Spleen (tissue), 11 donors: ENCODE results near the gene SLC25A18. TPM values are rescaled to one million over a fixed set of nuclear protein-coding genes. Genes with fewer than 3 reads are reported as not detected.

Experiments
- DNase-seq: peaks from one replicate; pipeline ENCODE4 v3.0.0-alpha.2; 2020
- H3K27ac ChIP-seq, 8 donors: fragments of 200-600 bp; sonication (generic) in 7 of 8; 1 replicate in 4 of 8; 2 replicates in 4 of 8; pipeline versions ENCODE4 v1.5.0 to v1.8.0; 2016 to 2021; ENCODE audit warnings: inconsistent platforms in 4 of 8, mild to moderate bottlenecking in 4 of 8, moderate library complexity in 1 of 8
- H3K27me3 ChIP-seq, 7 donors: fragments of 200-600 bp; sonication (generic) in 6 of 7; replicated peaks in 1 of 7; 1 replicate in 4 of 7; 2 replicates in 3 of 7; pipeline versions ENCODE4 v1.5.0 to v1.8.0; 2016 to 2021; ENCODE audit warnings: inconsistent platforms in 3 of 7, mild to moderate bottlenecking in 1 of 7
- H3K36me3 ChIP-seq, 6 donors: fragments of 200-600 bp; sonication (generic) in 5 of 6; 1 replicate in 4 of 6; 2 replicates in 2 of 6; pipeline versions ENCODE4 v1.5.0 to v1.8.0; 2016 to 2021; ENCODE audit warnings: inconsistent platforms in 2 of 6
- H3K4me1 ChIP-seq, 6 donors: fragments of 200-600 bp; sonication (generic) in 5 of 6; 1 replicate in 3 of 6; 2 replicates in 3 of 6; pipeline versions ENCODE4 v1.5.0 to v1.8.0; 2016 to 2021; ENCODE audit warnings: inconsistent platforms in 3 of 6
- H3K4me3 ChIP-seq, 8 donors: fragments of 200-600 bp; sonication (generic) in 7 of 8; 1 replicate in 4 of 8; 2 replicates in 4 of 8; pipeline versions ENCODE4 v1.5.0 to v1.8.0; 2016 to 2021; ENCODE audit warnings: inconsistent platforms in 4 of 8, mild to moderate bottlenecking in 4 of 8, moderate library complexity in 2 of 8
- H3K9me3 ChIP-seq, 8 donors: fragments of 200-600 bp; sonication (generic) in 7 of 8; 1 replicate in 4 of 8; 2 replicates in 4 of 8; pipeline versions ENCODE4 v1.5.0 to v1.8.0; 2016 to 2021; ENCODE audit warnings: inconsistent platforms in 4 of 8
- CTCF ChIP-seq, 11 experiments: fragments of 200-600 bp in 7 of 11; fragments of 450-650 bp in 4 of 11; sonication (generic) in 4 of 11; IDR thresholded peaks in 8 of 11; conservative IDR thresholded peaks in 3 of 11; 1 replicate in 7 of 11; 2 replicates in 4 of 11; pipeline versions ENCODE4 v1.4.0 to v1.8.0; 2016 to 2021; ENCODE audit warnings: antibody characterized with exemption in 11 of 11, inconsistent platforms in 4 of 11, mild to moderate bottlenecking in 1 of 11
- POLR2A ChIP-seq, 3 donors: fragments of 450-650 bp; IDR thresholded peaks; one replicate each; pipeline ENCODE4 v1.5.1; 2017; ENCODE audit warnings: antibody characterized with exemption in 3 of 3, mild to moderate bottlenecking in 1 of 3
- POLR2AphosphoS5 ChIP-seq, 3 donors: sonication (generic); formaldehyde crosslinking; IDR thresholded peaks; one replicate each; pipeline ENCODE4 v1.5.1; 2017; ENCODE audit warnings: antibody characterized with exemption in 3 of 3
- WGBS, 5 donors: extraction: QIAGEN DNeasy Blood & Tissue Kit in 3 of 5; methylation state at CpG; one replicate each; pipeline versions ENCODE4 v1.1.5 to v1.1.7; 2013 to 2018; 5-methylcytosine and 5-hydroxymethylcytosine counted together
- intact Hi-C: fragments of 100-400 bp; cut with DNase I; formaldehyde crosslinking; loops from one replicate; pipeline ENCODE4 v1.15.0; 2023; ENCODE audit warnings: low total_unique reads
- polyA plus RNA-seq, 3 donors: library from polyadenylated mRNA; stranded (reverse); fragments of 200-250 nt; gene quantifications; one replicate each; pipeline ENCODE4 v1.2.1, GENCODE V29; 2013
- total RNA-seq, 7 donors: library from RNA; depleted of rRNA in 3 of 7; stranded (reverse); fragments of >200 nt in 3 of 7; fragmentation: NEBNext Ultra II Directional in 4 of 7; extraction: Animal tissue kit (Norgen Biotek cat#: 25700) in 4 of 7; gene quantifications; one replicate each; pipeline versions ENCODE4 v1.1.0 to v1.2.1, GENCODE V29; 2016 to 2021
- donor health status: healthy with polysubstance abuse.
- donor health status: DM: no; HTN: no; CAD: no; lungs with moderate emphysema.
- donor health status: DM: no; HTN: no; CAD: no.
- donor health status: Bipolar disorder and iron deficiency.
- donor health status: healthy.
- donor health status: DM: no; HTN: no; CAD: no.
- donor health status: DM: yes; HTN: yes; CAD: no.

SLC25A18 gene
- total and polyA plus RNA-seq, 10 donors, result 0.13 to 12.3 (median 3.8) TPM

- no peaks in the 10 kb centered on the region for H3K27me3 ChIP-seq
- no peaks in the 10 kb centered on the region for H3K9me3 ChIP-seq
- no peak overlapping the region for H3K27ac ChIP-seq
- 91 to 96% (median 94%) methylated on average over 13 to 14 of the region's 14 CpGs for WGBS, 5 donors
- no peaks in the 10 kb centered on the region for H3K4me1 ChIP-seq
- H3K36me3 ChIP-seq, result peaks cover 0 to 53% (median 30%) of the 10 kb centered on the region in 6 donors
- TF ChIP-seq POLR2AphosphoS5 (IDR thresholded peaks at IDR 0.05) (peak in 2 of 3 donors; percentile 12 to 21), CTCF (IDR thresholded peaks at IDR 0.05 in 8 of 11, conservative IDR thresholded peaks at IDR 0.05 in 3 of 11) (no peak)
- peak; percentile 56 for DNase-seq
- no peak overlapping the region for H3K4me3 ChIP-seq
- intact Hi-C loops, result no loop called here
These were observed 24.3 kb downstream of the SLC25A18 start for GRCh38 chr22:17587629-17588028.

- intact Hi-C loops, result no loop called here
These were observed 25.3 kb downstream of the SLC25A18 start for GRCh38 chr22:17588606-17589005.

GRCh38 chr22:17589810-17590375 lies 26.6 kb downstream of the SLC25A18 start:
- H3K4me1 ChIP-seq, result peaks cover 0 to 14% (median 3%) of the 10 kb centered on the region in 6 donors
- H3K4me3 ChIP-seq, result no peak overlapping the region
- H3K27me3 ChIP-seq, result no peaks in the 10 kb centered on the region
- intact Hi-C loops, result no loop called here
- WGBS, 5 donors, result 92 to 95% (median 93%) methylated on average over 10 of the region's 10 CpGs
- H3K27ac ChIP-seq, result no peak overlapping the region
- peak; percentile 59 for DNase-seq
- H3K9me3 ChIP-seq, result no peaks in the 10 kb centered on the region
- TF ChIP-seq CTCF (IDR thresholded peaks at IDR 0.05 in 8 of 11, conservative IDR thresholded peaks at IDR 0.05 in 3 of 11) (no peak), POLR2AphosphoS5 (IDR thresholded peaks at IDR 0.05) (peak in 2 of 3 donors; percentile 9 to 21), POLR2A (IDR thresholded peaks at IDR 0.05) (no peak)
- H3K36me3 ChIP-seq, result peaks cover 0 to 76% (median 53%) of the 10 kb centered on the region in 6 donors

More at GRCh38 chr22:17588606-17589005, 25.3 kb downstream of the SLC25A18 start:
- Histone ChIP-seq H3K36me3 (peaks cover 0 to 63% (median 40%) of the 10 kb centered on the region in 6 donors), H3K9me3 (no peaks in the 10 kb centered on the region), H3K4me1 (peaks cover 0 to under 1% (median 0%) of the 10 kb centered on the region in 6 donors), H3K27me3 (no peaks in the 10 kb centered on the region), H3K4me3 (no peak overlapping the region), H3K27ac (no peak overlapping the region)
- TF ChIP-seq POLR2AphosphoS5 (IDR thresholded peaks at IDR 0.05), result no peak
- TF ChIP-seq CTCF (IDR thresholded peaks at IDR 0.05 in 8 of 11, conservative IDR thresholded peaks at IDR 0.05 in 3 of 11), result no peak
- TF ChIP-seq POLR2A (IDR thresholded peaks at IDR 0.05), result no peak
- peak; percentile 51 for DNase-seq
- WGBS, 5 donors, result 92 to 98% (median 95%) methylated on average over 11 of the region's 11 CpGs

DNA sequence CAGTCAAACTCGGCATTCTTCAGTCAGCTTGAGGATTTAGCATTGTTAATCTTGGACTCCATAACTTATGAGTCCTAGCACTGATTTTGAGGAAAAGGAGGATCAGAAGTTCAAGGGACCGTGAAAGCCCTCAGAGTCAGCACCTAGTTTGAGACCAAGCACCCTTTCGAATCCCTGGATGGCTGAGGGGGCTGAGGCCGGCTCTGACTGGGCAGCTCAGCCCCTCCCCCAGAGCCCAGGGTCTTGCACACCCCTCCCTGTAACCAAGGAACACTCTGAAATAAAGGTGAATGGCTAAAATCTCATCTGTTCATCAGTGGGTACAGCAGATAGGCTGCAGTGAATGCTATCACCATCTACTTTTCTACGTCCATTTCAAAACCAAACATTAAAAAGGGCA lies 27.3 kb downstream of the SLC25A18 start:
- DNase-seq, result peak; percentile 47
- Histone ChIP-seq H3K27ac (no peak overlapping the region), H3K4me3 (no peak overlapping the region), H3K27me3 (no peaks in the 10 kb centered on the region), H3K9me3 (no peaks in the 10 kb centered on the region), H3K36me3 (peaks cover 0 to 83% (median 60%) of the 10 kb centered on the region in 6 donors), H3K4me1 (peaks cover 0 to 21% (median 4%) of the 10 kb centered on the region in 6 donors)
- 86 to 91% (median 88%) methylated on average over 5 of the region's 5 CpGs for WGBS, 5 donors
- intact Hi-C loops, result no loop called here
- TF ChIP-seq POLR2AphosphoS5 (IDR thresholded peaks at IDR 0.05), result peak in 1 of 3 donors; percentile 9
- no peak for TF ChIP-seq POLR2A (IDR thresholded peaks at IDR 0.05)
